NCI-H774 (cell line): Measurements from ENCODE around the gene AGAP3.

Experiments used
- DNase-seq: peaks from one replicate; lab custom pipeline; 2025; lab: John Stamatoyannopoulos, UW

The AGAP3 gene

DNA sequence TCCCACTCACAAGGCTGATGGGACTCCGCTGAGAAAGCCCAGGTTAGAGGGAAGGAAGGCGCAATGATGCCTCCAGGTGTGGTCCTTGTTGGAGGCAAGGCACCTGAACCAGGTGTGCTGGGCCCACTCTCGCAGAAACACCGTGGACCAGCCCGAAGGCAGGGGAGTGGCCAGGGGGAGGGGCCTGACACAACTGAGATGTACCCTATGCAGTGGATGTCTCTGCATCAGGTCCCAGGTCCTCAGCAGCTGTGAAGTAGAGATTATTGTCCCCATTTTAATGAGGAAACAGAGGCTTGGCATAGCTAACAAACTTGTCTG, 49.2 kb downstream of the AGAP3 start:
- no peak for DNase-seq

- no peak for DNase-seq
Observed at GRCh38 chr7:151135866-151136843, 49.9 kb downstream of the AGAP3 start.

DNA sequence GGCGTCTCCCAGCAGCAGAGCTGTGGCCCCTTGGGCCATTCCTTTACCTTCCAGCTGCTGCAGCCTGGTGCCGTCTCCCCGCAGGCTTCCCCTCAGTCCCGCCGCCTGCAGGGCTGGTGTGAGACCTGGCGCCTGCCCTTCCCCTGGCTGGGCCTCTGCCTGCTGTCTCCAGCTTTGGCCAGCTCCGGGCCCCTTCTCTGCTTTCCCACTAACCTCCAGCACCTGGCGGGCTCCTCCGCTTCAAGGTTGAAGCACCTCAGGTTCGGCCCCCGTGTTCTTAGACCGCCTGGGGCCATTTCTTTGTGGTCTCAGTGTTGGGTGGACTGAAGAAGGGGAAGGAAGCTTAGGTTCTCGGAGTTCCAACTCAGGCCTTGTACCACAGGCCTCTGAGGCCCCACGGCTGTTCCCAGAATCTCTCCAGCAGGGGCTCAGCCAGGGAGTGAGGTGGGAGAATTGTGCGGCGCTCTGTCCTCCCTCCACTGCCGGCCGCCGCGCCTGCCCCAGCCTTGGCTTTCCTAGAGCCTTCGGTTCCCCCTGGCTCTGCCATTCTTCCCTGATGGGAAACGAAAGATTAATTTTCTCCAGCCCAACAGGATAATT, 50.9 kb downstream of the AGAP3 start:
- no peak for DNase-seq

DNA sequence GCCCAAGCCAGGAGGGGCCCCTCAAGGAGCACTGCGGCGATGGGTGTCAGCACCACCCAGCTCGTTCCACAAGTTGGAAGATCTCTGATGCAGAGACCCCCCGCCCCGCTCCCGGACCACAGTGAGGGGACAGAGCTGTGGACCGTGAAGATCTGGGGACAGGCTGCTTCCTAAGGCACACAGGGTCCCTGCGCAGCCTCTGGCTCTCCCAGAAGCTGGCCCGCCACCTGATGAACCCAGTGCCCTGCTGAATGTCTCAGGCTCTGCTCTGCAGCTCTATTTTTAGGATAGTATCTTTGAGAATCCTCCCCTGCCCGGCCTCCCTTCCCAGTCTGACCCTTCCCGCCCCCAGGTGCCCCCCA, 51.5 kb downstream of the AGAP3 start:
- no peak for DNase-seq

DNA sequence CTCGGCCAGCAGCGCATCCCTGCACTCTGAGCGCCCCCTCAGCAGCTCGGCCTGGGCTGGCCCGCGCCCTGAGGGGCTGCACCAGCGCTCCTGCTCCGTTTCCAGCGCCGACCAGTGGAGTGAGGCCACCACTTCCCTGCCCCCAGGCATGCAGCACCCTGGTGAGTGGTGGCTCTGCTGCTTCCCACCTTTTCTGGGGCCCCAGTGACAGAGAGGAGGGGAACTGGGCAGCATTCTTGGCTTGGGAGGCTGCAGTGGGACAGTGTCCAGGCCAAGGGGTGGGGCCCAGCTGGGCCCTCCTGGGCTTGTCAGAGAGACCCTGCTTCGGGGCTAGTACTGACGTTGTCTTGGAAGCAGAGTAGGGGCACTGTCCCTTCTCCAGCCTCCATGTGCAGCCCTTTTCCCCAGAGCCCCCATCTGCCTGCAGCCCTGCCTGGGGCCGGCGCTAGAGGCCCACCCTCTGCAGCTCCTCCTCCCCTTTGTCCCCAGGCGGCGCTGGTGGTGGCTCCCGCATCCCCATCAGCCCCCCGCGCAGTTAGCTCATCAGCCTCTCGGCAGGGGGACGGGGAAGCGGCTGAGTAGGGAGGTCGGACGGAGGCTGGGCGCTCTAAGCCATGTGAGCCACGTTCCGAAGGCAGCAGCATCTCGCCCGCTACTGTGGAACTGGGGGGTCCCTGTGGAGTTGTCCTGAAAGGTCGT, 52.0 kb downstream of the AGAP3 start:
- DNase-seq, result no peak

DNA sequence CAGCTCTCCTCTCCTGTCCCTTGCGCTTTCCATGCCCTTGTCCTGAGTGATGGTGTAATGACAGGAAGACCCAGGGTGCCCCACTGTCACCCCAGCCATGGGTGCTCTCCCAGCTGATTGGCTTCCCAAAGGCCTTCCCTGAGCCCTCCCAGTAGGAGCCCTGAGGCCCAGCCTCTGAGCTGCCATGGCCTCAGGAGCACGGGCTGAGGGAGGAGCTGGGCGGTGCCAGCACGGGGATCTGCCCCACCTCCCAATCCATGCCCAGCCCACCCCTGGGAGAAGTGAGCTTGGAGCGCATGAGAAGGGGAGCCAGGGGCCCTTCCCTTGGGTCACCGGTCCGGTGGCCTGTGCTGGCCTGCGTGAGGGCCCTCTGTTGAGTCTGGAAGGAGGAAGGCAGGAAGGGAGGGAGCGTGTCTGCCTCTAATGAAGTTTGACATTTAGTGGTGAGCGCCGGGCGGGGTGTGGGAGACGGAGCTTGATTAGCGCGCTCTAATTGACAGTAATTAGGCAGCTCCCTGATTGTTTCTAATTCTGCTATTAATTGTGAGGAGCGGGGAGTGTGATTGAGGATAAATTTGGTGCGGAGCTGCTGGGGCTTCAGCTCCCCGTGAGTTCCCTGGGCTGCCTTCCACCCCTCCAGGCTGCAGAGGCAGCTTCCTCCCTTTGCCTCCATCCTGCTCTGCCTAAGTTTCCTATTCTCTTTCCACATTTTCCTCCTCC, 53.0 kb downstream of the AGAP3 start:
- no peak for DNase-seq

GRCh38 chr7:151139791-151140190, 53.5 kb downstream of the AGAP3 start:
- DNase-seq, result no peak

GRCh38 chr7:151140826-151141225, 54.6 kb downstream of the AGAP3 start:
- DNase-seq, result no peak

DNA sequence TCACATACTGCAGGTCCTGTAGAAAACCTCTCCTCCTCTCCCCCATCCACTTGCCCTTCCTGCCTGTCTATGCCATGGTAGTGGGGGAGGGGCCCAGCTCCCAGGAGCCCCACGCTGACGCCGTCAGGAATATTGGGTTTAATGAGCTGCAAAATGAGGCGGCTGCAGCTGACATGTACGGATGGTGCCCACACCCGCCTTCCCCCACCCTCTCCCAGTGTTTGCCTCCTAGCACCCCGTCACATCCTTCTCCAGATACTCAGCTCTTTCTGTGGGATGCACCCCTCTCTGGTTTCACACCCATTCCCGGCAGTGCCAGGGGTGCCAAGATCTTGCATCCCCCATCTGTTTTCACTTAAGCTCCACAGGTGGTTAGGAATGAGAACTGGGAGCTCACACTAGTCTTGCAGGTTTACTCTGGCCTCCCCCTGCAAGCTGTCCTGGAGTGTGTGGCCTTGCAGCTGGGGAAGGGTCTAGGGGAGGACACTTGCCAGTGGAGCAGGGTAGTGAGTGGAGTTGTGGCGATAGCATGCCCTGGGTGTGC, 55.1 kb downstream of the AGAP3 start:
- DNase-seq, result no peak

GRCh38 chr7:151141855-151142685, 55.8 kb downstream of the AGAP3 start:
- no peak for DNase-seq

DNA sequence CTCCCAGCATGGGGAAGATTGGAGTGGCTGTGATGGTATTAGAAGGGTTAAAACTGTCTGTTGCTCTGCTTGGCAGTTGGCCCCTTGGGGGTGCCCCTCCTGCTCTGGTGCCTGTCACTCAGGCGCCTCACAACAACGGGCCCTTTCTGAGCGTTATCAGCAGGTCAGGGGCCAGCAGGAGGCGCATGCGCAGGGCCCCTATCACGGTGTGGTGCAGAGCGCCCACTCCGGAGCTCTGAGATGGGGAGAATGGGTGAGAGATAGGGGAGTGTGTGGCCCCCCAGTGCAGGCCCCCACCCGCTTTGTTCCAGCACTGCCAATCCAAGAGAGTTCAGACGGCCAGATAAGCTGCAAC, 56.4 kb downstream of the AGAP3 start:
- DNase-seq, result no peak

DNA sequence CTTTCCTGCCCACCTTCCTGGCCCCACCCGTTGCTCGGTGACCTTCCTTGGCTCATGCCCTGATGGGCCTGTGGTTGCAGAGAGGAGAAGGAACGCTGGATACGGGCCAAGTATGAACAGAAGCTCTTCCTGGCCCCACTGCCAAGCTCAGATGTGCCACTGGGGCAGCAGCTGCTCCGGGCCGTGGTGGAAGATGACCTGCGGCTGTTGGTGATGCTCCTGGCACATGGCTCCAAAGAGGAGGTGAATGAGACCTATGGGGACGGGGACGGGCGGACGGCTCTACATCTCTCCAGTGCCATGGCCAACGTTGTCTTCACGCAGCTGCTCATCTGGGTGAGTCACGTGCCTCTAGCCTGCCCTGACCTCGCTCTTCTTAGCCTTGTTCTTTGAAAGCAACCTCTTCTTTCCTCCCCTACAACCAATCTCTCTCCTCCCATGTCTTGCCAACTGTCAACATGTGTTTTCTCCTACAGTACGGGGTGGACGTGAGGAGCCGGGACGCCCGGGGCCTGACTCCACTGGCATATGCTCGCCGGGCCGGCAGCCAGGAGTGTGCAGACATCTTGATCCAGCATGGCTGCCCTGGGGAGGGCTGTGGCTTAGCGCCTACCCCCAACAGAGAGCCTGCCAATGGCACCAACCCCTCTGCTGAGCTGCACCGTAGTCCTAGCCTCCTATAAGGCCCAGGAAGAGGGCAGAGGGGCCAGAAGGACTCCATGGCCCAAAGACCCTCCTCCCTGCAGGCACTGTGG, 57.2 kb downstream of the AGAP3 start:
- no peak for DNase-seq

DNA sequence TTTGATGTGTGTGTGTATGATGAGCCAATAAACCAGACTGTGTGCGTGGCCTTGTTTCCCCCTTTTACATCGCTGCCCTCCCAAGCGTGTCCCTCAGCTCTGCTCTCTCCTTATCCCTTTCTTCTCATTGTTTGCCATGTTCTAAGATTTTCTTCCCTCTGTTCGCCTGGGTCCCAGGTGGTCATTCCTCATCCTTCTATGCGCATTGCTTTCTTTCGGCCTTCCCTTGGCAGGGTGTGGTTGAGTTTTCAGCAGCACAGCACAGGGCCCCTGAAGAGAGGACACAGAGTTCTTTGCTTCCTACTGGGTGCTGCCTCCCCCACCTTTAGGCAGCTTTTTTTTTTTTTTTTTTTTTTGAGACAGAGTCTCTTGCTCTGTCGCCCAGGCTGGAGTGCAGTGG, 58.1 kb downstream of the AGAP3 start:
- no peak for DNase-seq

DNA sequence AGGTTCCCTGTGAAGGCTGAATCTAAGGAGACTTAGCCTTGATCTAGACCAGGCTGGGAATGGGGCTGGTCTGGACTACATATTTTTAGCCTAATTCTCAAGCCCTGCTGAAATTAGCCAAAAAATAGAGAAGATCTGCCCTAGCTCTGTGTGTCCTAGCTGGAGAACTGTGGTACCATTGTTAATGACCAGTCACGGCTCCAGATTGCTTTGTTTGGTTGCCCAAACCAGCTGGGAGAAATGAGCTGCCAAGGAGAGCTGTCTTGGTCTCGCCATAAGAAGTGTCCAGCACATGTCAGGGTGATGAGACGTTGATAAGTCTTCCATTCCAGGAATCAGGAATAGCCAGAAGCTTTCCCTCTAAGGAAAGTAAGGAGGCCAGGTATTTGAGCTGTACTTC, 60.5 kb downstream of the AGAP3 start:
- DNase-seq, result no peak

GRCh38 chr7:151148319-151149259, 62.3 kb downstream of the AGAP3 start:
- no peak for DNase-seq

DNA sequence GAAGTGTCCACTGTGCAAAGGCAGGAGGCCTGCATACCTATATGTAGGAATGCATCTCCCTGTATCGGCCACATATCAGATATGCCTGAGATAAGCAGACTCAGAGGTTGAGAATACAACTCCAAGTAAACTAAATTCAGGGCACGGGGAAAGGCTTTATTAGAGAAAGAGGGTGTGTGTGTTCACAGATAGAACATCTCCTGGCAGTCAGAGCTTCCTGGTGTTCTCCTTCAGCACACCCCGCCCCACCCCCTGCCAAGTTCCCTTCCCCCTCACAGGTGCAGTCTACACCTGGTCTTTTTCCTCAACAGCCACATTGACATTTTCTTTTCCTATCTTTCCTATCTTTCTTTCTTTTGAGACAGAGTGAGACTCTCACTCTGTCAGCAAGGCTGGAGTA, 64.1 kb downstream of the AGAP3 start:
- DNase-seq, result no peak

DNA sequence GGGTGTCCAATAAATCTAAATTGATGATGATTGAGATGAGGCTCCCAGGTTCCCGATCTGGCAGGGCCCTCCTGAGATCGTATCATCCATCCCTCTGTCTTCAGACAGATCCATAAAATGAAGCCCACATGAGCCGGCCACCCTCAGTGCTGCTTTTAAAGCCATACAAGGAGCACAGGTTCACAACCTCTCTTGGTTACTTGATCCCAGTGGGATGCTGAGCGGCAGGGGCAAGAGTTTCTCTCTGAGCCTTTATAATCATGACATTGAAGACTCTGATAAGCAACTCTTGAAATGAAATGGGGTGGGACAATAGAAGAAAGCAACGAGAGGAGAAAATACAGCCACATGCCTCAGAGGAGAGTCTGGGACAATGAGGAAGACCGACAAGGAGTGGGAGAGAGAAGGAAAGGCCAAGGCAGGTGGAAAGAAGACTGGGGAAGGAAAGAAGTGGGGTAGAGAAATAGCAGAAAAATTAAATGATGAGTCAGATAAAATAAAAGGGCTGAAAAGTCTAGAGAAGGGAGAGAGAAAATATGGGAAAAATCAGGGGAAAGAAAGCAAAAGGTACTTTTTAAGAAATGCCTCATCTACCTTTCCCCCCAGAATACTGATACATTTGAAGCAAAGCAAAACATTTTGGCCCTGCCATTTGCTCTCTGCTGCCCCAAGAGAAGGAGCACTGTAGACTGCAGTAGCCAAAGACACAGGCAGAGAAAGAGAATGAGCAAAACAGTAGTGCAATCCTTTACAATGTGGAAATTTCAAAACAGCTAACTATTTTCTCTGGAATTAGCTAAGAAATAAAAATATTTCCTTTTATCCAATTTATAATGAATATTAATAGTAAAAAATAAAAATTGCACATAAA, 66.6 kb downstream of the AGAP3 start:
- no peak for DNase-seq

- no peak for DNase-seq
Observed at GRCh38 chr7:151157645-151158329, 71.5 kb downstream of the AGAP3 start.
